Eye (tissue), 1 donor: ENCODE data around the gene SLFN5.
"Not testable (repeated sequence)": the region's sequence is repeated elsewhere in the genome, so short reads cannot be mapped to it uniquely, and the experiment has no call there.

ENCODE experiments used
- DNase-seq: peaks from one replicate; pipeline ENCODE4 v3.0.0-alpha.2; 2015

SLFN5 gene

GRCh38 chr17:35243561-35244340 lies 879 bp downstream of the SLFN5 start:
- no peak for DNase-seq

GRCh38 chr17:35244341-35245195 lies 1.7 kb downstream of the SLFN5 start:
- DNase-seq = peak; percentile 53

GRCh38 chr17:35245196-35245486 lies 2.3 kb downstream of the SLFN5 start:
- peak; percentile 23 for DNase-seq

- no peak for DNase-seq
Observed at GRCh38 chr17:35252651-35253050, 9.8 kb downstream of the SLFN5 start.

- peak; percentile 35 for DNase-seq
Observed at GRCh38 chr17:35254107-35254773, 11.4 kb downstream of the SLFN5 start.

- peak; percentile 73 for DNase-seq
Observed at GRCh38 chr17:35255316-35255715, 12.4 kb downstream of the SLFN5 start.

GRCh38 chr17:35256629-35257028 lies 13.8 kb downstream of the SLFN5 start:
- DNase-seq = no peak

GRCh38 chr17:35257208-35257659 lies 14.4 kb downstream of the SLFN5 start:
- DNase-seq = peak; percentile 24

- DNase-seq = no peak
Observed at GRCh38 chr17:35259001-35259400, 16.1 kb downstream of the SLFN5 start.

GRCh38 chr17:35265071-35265470 lies 22.2 kb downstream of the SLFN5 start:
- no peak for DNase-seq

- peak; percentile 86 for DNase-seq
Observed at GRCh38 chr17:35265566-35266141, 22.8 kb downstream of the SLFN5 start.

GRCh38 chr17:35274167-35275066 lies 31.5 kb downstream of the SLFN5 start:
- not testable (repeated sequence) for DNase-seq

- not testable (repeated sequence) for DNase-seq
Observed at GRCh38 chr17:35278454-35278853, 35.6 kb downstream of the SLFN5 start.

GRCh38 chr17:35278876-35279275 lies 36.0 kb downstream of the SLFN5 start:
- DNase-seq = not testable (repeated sequence)

GRCh38 chr17:35283767-35284166 lies 40.9 kb downstream of the SLFN5 start:
- DNase-seq = no peak

GRCh38 chr17:35284955-35285354 lies 42.1 kb downstream of the SLFN5 start:
- no peak for DNase-seq

GRCh38 chr17:35286120-35286781 lies 43.4 kb downstream of the SLFN5 start:
- no peak for DNase-seq

GRCh38 chr17:35287286-35287811 lies 44.5 kb downstream of the SLFN5 start:
- no peak for DNase-seq

- no peak for DNase-seq
Observed at GRCh38 chr17:35289222-35289621, 46.4 kb downstream of the SLFN5 start.

- peak; percentile 23 for DNase-seq
Observed at GRCh38 chr17:35291802-35292201, 48.9 kb downstream of the SLFN5 start.
